Vagina (tissue), 2 donors: Measurements from ENCODE around the gene PTN. TPM values are rescaled to one million over a fixed set of nuclear protein-coding genes. Genes with fewer than 3 reads are reported as not detected.

Source experiments
- DNase-seq, 2 donors: peaks; one replicate each; pipeline ENCODE4 v3.0.0-alpha.2; 2017; ENCODE audit errors: extremely low spot score in 2 of 2
- H3K27ac ChIP-seq: fragments of 200-600 bp; sonication (generic); one replicate; pipeline ENCODE4 v1.5.1; 2019
- H3K27me3 ChIP-seq: fragments of 200-600 bp; sonication (generic); one replicate; pipeline ENCODE4 v1.5.1; 2019
- H3K36me3 ChIP-seq, 2 donors: fragments of 200-600 bp; sonication (generic); one replicate each; pipeline ENCODE4 v1.5.1; 2017 to 2019
- H3K4me1 ChIP-seq: fragments of 200-600 bp; sonication (generic); one replicate; pipeline ENCODE4 v1.5.1; 2019
- H3K4me3 ChIP-seq, 2 donors: fragments of 200-600 bp; sonication (generic); 1 replicate in 1 of 2; 2 replicates in 1 of 2; pipeline ENCODE4 v1.5.1; 2016 to 2019
- H3K9me3 ChIP-seq: fragments of 200-600 bp; sonication (generic); one replicate; pipeline ENCODE4 v1.5.1; 2019
- CTCF ChIP-seq, 3 experiments: fragments of 450-650 bp in 2 of 3; fragments of 200-600 bp in 1 of 3; sonication (generic) in 1 of 3; IDR thresholded peaks; one replicate each; pipeline ENCODE4 v1.5.1; 2017 to 2019; ENCODE audit warnings: antibody characterized with exemption in 3 of 3, mild to moderate bottlenecking in 2 of 3, moderate library complexity in 2 of 3
- POLR2A ChIP-seq, 2 donors: fragments of 450-650 bp; IDR thresholded peaks; one replicate each; pipeline ENCODE4 v1.6.1; 2017; ENCODE audit warnings: antibody characterized with exemption in 2 of 2, mild to moderate bottlenecking in 2 of 2, moderate library complexity in 2 of 2
- POLR2AphosphoS5 ChIP-seq, 2 donors: sonication (generic); formaldehyde crosslinking; IDR thresholded peaks; one replicate each; pipeline ENCODE4 v1.9.0; 2017; ENCODE audit warnings: antibody characterized with exemption in 2 of 2, mild to moderate bottlenecking in 2 of 2, low read depth in 1 of 2; ENCODE audit not compliant: insufficient read depth in 1 of 2
- intact Hi-C: fragments of 100-400 bp; cut with DNase I; formaldehyde crosslinking; loops from one replicate; pipeline ENCODE4 v1.15.1; 2023
- total RNA-seq: library from RNA; depleted of rRNA; stranded (reverse); fragments of >200 nt; gene quantifications from one replicate; pipeline ENCODE4 v1.2.3, GENCODE V29; 2016

PTN gene
- total RNA-seq, 1 donor from 2014 or later = 48.4 TPM

- DNase-seq = no peak
- Histone ChIP-seq H3K27ac (no peak overlapping the region), H3K9me3 (no peaks in the 10 kb centered on the region), H3K4me1 (no peaks in the 10 kb centered on the region), H3K36me3 (no peaks in the 10 kb centered on the region), H3K27me3 (no peaks in the 10 kb centered on the region), H3K4me3 (no peak overlapping the region)
- intact Hi-C loops = no loop called here
- TF ChIP-seq CTCF (IDR thresholded peaks at IDR 0.05) (no peak), POLR2A (IDR thresholded peaks at IDR 0.05) (no peak), POLR2AphosphoS5 (IDR thresholded peaks at IDR 0.05; ENCODE audit: insufficient read depth in 1 of 2, low read depth in 1 of 2) (no peak)
Measured at GRCh38 chr7:137328373-137329120, 15.0 kb downstream of the PTN start.

GRCh38 chr7:137325927-137326326 lies 17.6 kb downstream of the PTN start:
- Histone ChIP-seq H3K4me1 (no peaks in the 10 kb centered on the region), H3K27me3 (no peaks in the 10 kb centered on the region), H3K9me3 (no peaks in the 10 kb centered on the region), H3K4me3 (no peak overlapping the region), H3K36me3 (no peaks in the 10 kb centered on the region), H3K27ac (no peak overlapping the region)
- DNase-seq = no peak
- intact Hi-C loops = no loop called here
- TF ChIP-seq CTCF (IDR thresholded peaks at IDR 0.05) (no peak), POLR2AphosphoS5 (IDR thresholded peaks at IDR 0.05; ENCODE audit: insufficient read depth in 1 of 2, low read depth in 1 of 2) (no peak), POLR2A (IDR thresholded peaks at IDR 0.05) (no peak)

- TF ChIP-seq POLR2AphosphoS5 (IDR thresholded peaks at IDR 0.05; ENCODE audit: insufficient read depth in 1 of 2, low read depth in 1 of 2) = no peak
- no peak for TF ChIP-seq POLR2A (IDR thresholded peaks at IDR 0.05)
- no peak for TF ChIP-seq CTCF (IDR thresholded peaks at IDR 0.05)
- Histone ChIP-seq H3K36me3 (no peaks in the 10 kb centered on the region), H3K4me1 (no peaks in the 10 kb centered on the region), H3K27me3 (no peaks in the 10 kb centered on the region), H3K27ac (no peak overlapping the region), H3K4me3 (no peak overlapping the region), H3K9me3 (no peaks in the 10 kb centered on the region)
- intact Hi-C loops = no loop called here
- DNase-seq = no peak
Measured at GRCh38 chr7:137324796-137325696, 18.5 kb downstream of the PTN start.

- Histone ChIP-seq H3K27me3 (no peaks in the 10 kb centered on the region), H3K4me3 (no peak overlapping the region), H3K9me3 (no peaks in the 10 kb centered on the region), H3K4me1 (no peaks in the 10 kb centered on the region), H3K27ac (no peak overlapping the region), H3K36me3 (no peaks in the 10 kb centered on the region)
- intact Hi-C loops = no loop called here
- no peak for DNase-seq
- no peak for TF ChIP-seq POLR2A (IDR thresholded peaks at IDR 0.05)
- no peak for TF ChIP-seq CTCF (IDR thresholded peaks at IDR 0.05)
- TF ChIP-seq POLR2AphosphoS5 (IDR thresholded peaks at IDR 0.05; ENCODE audit: insufficient read depth in 1 of 2, low read depth in 1 of 2) = no peak
Measured at GRCh38 chr7:137316648-137317353, 26.7 kb downstream of the PTN start.
